Activated gamma-delta T cell treated with anti-CD3 and anti-CD28 coated beads, Interleukin-2, amount 50 U/mL, for 16 hours (primary cell): ENCODE data around the gene XYLT1.

Experiments
- DNase-seq: peaks from one replicate; pipeline ENCODE4 v3.0.0-alpha.2; 2020; ENCODE audit warnings: low read depth

XYLT1 gene

DNA sequence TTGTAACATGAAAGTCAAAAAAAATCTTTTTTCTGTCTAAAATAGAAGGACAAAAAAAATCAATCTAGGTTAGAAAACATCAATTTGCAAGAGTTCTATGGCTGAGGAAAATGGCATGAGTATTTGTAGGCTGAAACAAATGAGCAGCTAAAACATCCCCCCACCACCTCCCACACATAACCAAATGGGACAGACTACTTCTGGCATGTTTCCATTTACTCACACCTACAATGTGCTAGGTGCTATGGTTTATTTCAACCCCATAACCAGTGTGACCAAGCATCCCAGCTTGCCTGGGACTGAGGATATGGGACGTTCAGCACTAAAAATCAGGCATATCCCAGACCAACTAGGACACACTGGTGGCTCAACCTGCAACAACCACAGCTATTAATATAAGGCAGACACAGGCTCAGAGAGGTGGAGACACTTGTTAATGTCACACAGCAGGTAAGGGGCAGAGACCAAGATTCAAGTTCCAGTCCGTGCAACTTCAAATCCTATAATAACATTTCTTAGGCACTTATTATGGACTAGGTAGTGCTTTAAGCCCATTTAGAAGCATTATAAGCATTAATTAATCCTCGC, 96.0 kb downstream of the XYLT1 start:
- no peak for DNase-seq

DNA sequence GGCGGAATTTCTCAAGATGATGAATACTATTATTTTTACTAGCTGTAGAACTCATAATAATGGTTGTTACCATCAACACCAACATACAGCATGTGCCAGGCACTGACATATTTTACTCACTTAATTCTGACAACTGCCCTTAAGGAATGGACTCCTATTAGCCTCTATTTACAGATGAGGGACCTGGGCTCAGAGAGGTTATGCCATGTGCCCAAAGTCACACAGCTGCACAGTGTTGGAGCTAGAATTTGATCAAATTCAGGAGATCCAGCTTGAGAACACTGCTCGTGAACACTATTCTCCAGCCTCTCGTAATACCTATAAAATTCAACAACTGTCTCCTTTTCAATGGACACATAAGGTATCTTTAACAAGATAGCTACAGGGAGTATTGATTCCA, 97.2 kb downstream of the XYLT1 start:
- no peak for DNase-seq

DNA sequence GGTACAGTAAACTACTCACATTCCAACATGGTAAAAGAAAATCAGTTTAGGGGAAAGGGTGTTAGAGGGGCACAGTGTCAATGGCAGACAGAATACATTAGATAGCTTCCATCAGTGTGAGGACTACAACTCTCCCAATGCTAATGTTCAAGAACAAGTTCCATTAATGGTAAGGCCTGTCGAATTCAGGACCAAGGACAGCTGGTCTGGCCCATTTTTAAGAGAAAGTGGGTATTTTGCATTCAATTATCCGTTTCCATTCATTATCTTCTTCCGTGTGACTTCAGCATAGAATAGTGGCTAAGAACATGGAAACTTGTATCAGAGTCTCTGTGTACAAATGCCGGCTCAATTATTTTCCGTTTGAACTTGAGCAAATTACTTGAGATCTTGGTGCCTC, 98.4 kb downstream of the XYLT1 start:
- no peak for DNase-seq

DNA sequence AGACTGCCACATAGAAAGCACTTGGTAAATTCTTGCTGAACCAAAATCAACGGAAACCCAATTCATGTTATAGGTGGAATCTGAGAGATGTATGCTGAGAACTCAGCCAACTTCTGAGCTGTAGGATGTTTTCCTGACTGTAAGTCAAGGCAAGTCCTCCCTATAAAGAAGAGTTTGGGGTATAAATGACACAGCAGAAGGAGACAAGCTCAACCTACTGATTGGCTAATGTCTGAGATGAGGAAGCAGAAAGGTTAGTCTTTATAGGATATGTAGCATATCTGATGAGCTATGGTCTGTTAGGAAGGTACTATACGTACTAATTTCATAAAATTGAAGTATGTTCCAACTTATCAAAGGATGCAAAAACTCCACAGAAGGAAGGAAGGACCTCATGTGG, 99.5 kb downstream of the XYLT1 start:
- no peak for DNase-seq

DNA sequence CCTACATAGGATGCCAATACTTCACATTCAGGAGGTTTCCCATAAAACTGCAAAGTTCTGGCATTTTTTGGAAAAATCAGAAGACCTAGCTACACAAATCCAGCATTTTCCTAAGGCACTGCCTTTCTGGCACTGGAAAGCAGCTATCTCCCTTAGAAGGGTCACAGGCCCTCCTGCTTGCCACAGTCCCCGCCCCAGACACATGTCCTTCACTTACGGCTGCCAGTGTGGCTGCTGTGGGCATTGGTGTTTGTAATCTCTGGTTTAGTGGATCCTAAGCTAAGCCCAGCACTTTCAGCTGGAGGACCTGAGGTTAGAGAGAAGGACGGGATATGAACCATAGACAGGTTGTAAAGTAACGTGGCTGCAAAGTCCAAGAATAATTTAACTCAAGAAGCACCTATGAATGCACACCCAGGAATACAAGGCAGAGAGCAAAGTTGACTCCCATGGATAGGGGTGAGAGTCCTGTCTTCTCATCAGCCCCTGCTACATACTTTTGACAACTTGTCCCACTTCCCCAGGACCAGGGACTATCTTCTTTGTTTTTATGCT, 100.0 kb downstream of the XYLT1 start:
- DNase-seq = no peak

DNA sequence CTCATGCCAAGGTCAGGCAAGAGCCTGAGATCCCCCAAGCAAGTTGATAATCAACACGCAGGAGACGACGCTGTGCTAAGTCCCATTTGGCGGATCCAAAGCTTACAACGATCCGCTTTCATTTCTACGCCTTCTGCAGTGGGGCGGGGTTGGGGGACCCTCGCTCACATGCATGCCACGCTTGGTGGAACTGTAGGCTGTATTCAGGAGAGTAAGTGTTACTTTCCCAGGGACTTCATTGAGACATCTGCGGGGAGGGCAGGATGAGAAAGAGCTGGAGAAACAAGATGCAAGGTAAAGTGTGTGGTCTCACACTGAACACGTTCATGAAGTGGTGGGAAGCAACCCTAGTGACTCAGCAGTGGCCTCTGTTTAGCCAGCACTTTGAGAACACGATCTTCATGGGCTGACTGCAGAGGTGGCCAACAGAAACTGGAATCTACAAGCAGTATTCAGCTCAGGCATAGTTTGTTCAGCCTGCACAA, 100.5 kb downstream of the XYLT1 start:
- DNase-seq = no peak

DNA sequence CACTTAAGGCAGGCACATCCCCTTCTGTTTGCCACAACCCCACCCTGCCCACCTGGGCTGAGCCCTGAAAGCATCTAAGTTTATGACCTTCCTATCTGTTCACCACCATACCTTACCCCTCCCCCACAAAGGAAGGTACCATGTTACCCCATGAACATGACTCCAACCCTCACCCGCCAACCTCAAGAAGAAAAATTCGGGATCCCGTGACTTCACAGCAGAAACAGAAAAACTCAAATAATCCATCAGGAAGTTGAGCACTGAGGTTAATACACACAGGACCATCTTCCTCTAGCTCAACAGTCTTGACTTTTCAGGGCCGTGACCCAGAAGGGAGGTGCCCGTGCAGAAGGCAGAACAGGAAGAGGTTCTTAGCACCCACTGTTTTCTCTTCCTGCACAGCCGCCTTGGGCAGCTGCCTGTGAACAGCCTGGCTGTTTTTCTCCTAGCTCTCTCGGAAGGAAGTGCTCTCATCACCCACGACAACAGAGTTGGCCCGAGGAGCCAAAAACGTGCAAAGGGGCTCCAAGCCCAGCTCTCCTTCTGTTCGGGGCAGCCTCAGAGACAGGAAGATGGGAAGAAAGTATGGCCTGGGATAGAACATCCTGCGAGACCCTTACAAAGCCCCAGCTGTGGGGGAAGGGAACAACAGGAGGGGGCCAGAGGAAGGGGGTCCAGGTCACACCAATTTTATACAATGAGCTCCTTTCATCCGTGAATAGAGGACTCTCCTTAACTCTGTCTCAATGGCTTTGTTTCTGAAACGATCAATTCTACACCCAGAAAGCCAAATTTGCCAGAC, 101.1 kb downstream of the XYLT1 start:
- DNase-seq = peak; percentile 58

DNA sequence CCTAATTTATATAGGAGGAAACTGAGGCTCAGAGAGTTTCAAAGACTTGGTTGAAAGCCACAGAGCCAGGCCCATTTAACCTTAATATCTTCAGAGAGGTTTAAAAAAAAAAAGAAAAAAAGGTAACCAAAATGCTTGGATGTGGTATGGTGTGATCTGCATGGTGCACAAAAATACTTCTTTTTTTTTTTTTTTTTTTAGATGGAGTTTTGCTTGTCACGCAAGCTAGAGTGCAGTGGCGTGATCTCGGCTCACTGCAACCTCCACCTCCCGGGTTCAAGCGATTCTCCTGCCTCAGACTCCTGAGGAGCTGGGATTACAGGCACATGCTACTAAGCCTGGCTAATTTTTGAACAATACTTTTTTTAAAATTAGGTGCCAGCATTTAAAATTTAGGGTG, 101.8 kb downstream of the XYLT1 start:
- DNase-seq = no peak

DNA sequence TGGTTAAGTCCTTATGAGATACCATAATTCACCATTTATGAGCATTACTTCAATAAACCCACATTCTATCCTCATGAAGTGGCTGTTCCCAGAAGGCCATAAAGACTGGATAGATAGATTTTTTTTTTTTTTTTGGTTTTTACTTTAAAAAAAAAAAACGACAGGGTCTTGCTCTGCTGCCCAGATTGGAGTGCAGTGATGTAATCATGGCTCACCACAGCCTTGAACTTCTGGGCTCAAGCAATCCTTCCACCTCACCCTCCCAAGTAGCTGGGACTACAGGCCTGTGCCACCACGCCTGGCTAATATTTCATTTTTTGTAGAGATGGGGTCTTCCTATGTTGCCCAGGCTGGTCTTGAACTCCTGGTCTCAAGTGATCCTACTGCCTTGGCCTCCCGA, 102.3 kb downstream of the XYLT1 start:
- DNase-seq = no peak

DNA sequence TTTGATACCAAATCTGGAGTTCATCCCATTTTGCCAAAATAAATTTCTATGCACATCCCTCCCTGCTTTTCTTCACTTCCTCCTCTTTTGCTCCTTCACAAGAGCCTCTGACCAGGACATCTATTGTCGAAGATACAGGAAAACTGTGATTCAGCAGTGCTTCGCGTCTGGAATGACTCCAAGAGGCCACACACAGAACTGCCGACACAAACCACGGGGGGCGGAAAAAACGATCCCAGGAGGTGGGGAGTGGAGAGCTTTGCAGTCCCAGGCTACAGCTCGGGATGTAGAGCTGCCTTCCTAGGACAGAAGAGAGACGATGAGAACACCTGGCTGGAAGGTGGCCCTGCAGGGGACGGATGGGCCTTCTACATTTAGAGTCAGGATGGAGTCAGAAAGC, 102.8 kb downstream of the XYLT1 start:
- DNase-seq = no peak

DNA sequence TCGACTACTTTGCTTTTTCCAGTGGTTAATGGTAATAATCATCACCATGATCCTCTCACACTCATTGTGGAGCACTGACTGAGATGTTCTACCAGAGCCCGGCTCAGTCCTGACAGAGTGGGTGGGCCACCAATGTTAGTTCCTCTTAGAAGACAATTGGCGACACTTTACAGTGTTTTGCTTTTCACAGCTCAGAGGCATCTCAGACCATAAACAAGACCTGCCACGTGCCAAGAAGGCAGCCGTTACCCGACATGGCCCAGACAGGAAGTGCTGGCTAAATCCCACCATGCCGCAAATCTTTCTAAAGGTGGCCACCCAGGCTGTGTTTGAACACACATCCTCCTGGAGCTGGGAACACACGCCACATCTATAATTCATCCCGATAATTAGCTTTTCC, 103.7 kb downstream of the XYLT1 start:
- DNase-seq = no peak

DNA sequence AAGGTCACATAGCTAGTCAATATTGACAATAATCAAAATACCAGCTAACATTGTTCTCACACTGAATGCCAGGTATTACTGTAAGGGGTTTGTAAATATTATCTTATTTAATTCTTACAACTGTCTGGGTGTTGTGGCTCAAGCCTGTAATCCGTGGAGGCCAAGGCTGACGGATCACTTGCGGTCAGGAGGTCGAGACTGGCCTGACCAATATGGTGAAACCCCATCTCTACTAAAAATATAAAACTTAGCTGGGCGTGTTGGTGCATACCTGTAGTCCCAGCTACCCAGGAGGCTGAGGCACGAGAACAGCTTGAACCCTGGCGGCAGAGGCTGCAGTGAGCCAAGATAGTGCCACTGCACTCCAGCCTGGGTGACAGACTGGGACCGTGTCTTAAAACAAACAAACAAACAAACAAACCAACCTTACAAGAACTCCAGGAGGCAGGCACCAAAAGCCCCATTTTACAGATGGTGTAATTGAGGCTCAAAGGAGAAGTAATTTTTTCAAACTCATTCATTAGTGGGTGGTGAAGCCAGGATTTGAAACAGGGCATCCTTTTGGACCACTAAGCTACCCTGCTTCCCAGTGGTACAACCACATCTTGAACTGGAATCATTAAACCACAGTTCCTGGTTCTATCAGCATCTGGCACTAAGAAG, 104.3 kb downstream of the XYLT1 start:
- DNase-seq = no peak

DNA sequence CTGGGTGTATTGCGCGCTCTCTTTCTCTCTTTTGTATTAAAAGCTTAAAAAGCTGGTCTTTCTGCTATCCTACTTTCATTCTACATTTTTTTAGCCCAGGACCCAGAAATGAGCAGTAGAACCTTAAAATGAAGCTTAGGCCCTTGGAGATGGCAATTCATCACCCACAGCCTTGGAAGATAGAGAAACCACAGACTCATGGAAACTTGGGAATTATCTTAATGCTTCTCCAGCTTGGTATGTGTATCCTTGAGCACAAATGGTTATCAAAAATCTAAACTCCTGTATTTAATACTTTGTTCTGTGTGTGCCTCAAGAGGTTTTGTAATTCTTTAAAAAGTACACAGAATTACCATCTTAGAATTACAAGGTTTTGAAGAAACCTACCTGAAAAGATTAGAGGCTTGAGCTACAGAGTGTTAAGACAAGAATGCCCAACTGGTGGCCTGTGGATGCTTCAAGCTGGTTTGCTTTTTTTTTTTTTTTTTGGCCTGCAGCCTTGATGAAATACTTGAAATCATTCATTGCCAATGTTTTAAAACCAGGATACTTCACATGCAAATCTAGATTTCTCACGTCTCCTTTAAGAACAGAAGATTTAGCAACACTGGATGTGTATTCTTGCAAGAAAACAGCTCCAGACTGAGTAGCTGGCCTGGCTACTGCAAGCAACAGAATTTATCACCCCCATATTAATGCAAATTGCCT, 105.0 kb downstream of the XYLT1 start:
- DNase-seq = no peak

DNA sequence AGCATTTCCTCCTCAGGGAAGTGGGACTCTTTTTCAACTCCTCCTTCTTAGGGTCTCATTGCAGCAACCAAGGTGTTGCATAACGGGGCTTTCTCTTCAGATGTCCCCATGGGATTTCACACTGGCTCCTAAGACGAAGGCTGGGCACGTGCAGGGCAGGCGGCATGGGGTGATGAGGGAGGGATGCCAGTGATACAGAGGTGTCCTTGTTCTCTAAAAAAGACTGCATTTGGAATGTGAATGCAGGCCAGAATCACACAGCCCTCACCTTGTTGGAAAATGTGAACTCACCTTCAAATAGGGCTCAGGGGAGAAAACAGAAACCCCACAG, 105.6 kb downstream of the XYLT1 start:
- no peak for DNase-seq

DNA sequence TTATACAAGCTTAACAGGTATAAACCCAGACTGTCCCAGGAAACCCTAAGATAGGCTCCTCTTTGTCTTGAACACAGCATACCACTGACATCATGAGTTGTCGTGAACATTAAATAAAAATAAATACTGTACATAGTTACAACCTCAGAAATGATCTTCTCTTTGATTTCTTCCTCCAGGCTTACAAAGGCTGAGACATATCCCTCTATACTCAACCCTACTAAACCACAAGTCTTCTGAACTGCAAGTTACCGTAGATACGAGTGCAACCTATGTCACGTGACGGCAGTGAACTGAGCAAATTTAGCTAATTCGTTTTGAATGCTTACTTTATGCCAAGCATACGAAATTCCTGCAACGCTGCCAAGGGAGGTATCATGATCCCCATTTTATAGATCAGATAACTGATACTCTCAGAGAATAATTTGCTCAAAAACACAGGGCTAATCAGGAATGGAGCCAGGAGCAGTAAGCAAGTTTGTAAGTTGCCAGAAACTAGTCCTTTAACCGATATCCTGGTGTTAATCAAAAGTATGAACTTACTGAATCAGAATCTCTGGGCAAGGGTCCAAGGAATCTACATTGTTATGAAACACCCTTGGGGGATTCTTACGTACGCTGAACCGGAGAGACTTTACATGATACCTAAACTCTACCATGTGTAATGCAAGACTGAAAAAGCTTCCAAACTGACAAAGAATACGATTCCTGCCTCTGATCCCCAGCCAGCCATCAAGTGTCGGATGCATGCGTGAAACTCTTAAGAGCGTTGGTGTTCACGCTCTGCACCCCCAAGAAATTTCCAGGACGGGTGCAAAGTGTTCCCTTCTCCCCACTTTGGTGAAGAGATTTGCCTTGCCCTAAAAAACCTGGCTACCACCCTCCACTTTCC, 106.2 kb downstream of the XYLT1 start:
- peak; percentile 22 for DNase-seq

DNA sequence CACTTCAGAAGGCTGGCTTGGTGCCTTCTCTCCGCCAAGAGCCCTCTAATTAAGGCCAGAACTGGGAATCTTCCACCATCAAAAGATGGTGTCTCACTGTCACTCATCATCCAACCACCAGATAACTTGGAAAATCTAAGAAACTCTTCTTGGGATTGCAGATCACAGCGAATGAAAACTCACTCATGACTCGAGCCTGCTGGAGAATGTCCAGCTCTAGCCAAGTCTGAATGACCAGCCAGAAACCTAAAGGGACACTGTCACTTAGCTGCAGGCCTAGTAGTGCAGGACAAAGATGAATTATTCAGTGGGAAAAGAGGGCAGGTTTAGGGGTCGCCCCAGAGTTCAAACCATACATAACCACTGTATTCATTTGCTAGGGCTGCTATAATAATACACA, 107.8 kb downstream of the XYLT1 start:
- no peak for DNase-seq

DNA sequence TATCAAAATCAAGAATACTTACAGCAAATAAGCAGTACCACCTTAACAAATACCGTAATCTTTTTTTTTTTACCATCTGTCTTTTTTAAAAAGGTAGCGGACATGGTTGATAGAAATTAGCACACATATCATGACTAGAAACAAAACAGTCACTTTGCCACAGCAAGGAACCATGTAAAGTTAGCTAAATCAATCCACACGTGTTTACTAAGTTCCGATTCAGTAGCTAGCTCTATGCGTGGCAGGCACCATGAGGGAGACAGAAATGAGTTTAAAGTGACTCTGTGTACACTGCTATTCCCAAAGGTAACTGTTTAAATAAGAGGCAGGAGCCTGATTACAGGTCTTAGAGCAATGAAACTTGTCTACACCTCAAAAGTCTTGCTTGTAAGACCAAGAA, 108.6 kb downstream of the XYLT1 start:
- no peak for DNase-seq

DNA sequence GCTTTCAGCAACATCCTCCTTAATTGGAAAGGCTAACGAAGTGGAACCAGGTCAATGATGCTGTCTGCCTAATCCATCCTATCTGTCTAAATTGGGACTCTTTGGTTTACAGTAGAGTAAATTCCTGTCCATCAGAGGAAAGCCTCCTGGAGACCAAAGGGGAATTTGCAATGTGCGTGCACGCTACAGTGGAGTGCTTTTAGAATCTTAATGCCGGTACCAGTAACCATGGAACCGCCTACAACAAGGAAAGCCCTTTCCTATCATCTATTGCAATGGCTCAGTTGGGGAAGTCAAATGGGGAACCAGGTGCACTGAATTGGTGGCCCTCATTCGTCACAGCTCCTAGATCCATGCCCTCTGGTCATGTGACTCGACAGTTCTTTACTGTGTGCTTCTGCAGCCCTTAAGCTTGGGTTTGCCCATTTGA, 110.1 kb downstream of the XYLT1 start:
- DNase-seq = no peak

DNA sequence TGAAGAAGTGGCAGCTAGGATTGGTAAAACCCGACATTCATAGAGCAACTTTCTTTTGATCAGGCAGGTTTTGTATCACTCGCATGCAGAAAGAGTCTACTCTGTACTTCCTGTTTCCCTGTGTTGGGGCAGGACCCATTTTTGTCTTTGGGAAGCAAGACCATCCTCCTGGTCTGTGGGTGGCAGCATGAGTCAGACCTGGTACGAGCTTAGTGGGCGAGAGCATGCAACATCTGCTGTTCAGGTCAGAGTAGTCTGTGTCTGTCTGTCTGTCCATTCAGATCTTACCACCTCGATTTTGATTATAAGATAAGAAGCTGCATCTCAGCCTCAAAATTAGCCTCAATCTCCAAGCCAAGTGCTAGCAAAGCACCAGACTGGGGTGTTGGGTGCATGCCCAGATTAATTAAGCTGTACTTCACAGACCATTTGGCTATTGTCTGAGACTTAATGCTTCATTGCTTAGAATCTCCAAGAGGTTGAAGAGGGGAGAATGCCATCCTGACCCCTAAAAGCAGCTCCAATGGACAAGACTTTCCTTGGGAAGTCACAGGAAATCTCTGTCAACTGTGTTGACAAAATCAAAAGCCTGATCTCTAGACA, 110.9 kb downstream of the XYLT1 start:
- peak; percentile 35 for DNase-seq

DNA sequence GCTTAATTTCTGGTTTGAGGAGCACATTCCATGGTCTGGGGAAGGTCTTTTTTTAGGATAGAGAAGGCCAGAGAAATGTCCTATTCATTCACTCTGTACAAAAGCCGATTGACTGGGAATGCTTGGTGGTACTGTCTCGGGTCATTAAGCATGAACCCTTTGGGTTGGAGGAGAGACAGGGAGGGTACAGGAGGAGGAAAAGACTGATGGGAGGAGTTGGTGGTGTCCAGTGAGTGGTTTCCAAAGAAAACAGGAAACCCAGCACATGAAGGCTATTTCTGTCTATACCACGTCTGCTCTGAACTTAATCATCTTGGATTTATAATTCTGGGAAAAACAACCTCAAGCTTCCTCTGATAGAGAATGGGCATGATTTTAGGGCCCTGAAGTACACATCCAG, 111.9 kb downstream of the XYLT1 start:
- DNase-seq = no peak

DNA sequence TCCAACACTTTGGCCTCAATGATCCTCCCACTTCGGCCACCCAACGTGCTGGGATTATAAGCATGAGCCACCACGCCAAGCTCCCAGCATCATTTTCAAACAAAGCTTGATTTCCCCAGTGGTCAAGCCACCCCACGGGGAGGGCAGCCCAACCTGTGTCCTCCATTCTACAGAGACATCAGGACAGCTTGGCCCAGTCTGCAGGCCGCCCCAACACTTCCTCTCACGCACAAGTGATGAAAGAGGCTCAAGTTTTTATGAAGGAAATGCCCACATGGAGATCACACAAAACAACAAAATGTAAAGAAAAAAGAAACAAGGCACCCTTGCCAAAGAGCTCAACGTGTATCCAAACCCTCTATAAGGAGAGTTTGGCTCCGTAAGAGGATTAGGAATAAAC, 112.4 kb downstream of the XYLT1 start:
- no peak for DNase-seq
